A549 (cell line): ENCODE data around the gene A4GNT. TPM values are rescaled to one million over a fixed set of nuclear protein-coding genes. Genes with fewer than 3 reads are reported as not detected.

Experiments used
- ATAC-seq, 2 experiments: fragments of 200-7000 bp in 1 of 2; fragments of >200 bp in 1 of 2; cut with Nextera tagmentation in 1 of 2; cut with Tn5 transposase in 1 of 2; 3 replicates each; pipeline versions ENCODE4 v1.8.0 to v1.9.1; 2018 to 2020; ENCODE audit warnings: mild to moderate bottlenecking in 1 of 2, moderate library complexity in 1 of 2
- CTCF ChIA-PET: fragments of 300-600 bp; sonication (Branson Sonifier 250); formaldehyde crosslinking; extraction: SDS; loops from one replicate; lab custom pipeline; 2021; ENCODE audit warnings: antibody characterized with exemption, inconsistent platforms; lab: Yijun Ruan, JAX
- POLR2A ChIA-PET: fragments of 350-600 bp; formaldehyde crosslinking; extraction: SDS; loops from one replicate; lab custom pipeline; 2021; ENCODE audit warnings: antibody characterized with exemption, inconsistent platforms; lab: Yijun Ruan, JAX
- DNase-seq, 2 experiments: peaks; one replicate each; pipeline versions ENCODE4 v3.0.0 to v3.0.0-alpha.2; 2011 to 2016; ENCODE audit warnings: low read depth in 1 of 2, low spot score in 1 of 2
- FAIRE-seq: peaks from 2 replicates; lab custom pipeline; 2011; peaks lifted over from hg19 to GRCh38; lab: Jason Lieb, UNC
- H3K27ac ChIP-seq, 2 experiments: fragments of >200 bp; sonication (Bioruptor Twin); formaldehyde crosslinking; 3 replicates each; pipeline ENCODE4 v1.5.1; 2016 to 2017
- H3K4me1 ChIP-seq: fragments of >200 bp; sonication (Bioruptor Twin); formaldehyde crosslinking; 3 replicates; pipeline ENCODE4 v1.6.1; 2016
- H3K4me2 ChIP-seq: fragments of >200 bp; sonication (Bioruptor Twin); formaldehyde crosslinking; 3 replicates; pipeline ENCODE4 v1.6.1; 2016
- H3K4me3 ChIP-seq: fragments of >200 bp; sonication (Bioruptor Twin); formaldehyde crosslinking; 3 replicates; pipeline ENCODE4 v1.5.1; 2016
- H3K9me3 ChIP-seq: fragments of >200 bp; sonication (Bioruptor Twin); formaldehyde crosslinking; 3 replicates; pipeline ENCODE4 v1.6.1; 2016
- BHLHE40 ChIP-seq: IDR thresholded peaks from 2 replicates; pipeline ENCODE4 v1.6.1; 2012; ENCODE audit warnings: low read depth, low read length, inconsistent platforms
- CBX8 ChIP-seq: fragments of 200-600 bp; sonication (generic); IDR thresholded peaks from 2 replicates; pipeline ENCODE4 v1.6.1; 2016
- CEBPB ChIP-seq, 2 experiments: fragments of >200 bp in 1 of 2; sonication (Bioruptor Twin) in 1 of 2; formaldehyde crosslinking in 1 of 2; IDR thresholded peaks; 2 replicates each; pipeline ENCODE4 v1.6.1; 2012 to 2016
- EHF ChIP-seq: fragments of 250-450 bp; sonication (Bioruptor Pico); IDR thresholded peaks from 2 replicates; pipeline ENCODE4 v1.5.0; 2020; ENCODE audit warnings: mild to moderate bottlenecking
- EP300 ChIP-seq, 2 experiments: fragments of >200 bp; sonication (Bioruptor Twin); formaldehyde crosslinking; IDR thresholded peaks; 2 replicates in 1 of 2; 3 replicates in 1 of 2; pipeline ENCODE4 v1.6.1; 2016 to 2017
- ESRRA ChIP-seq: fragments of 150-350 bp; IDR thresholded peaks from 2 replicates; pipeline ENCODE4 v1.6.1; 2014; ENCODE audit warnings: mild to moderate bottlenecking, low read length, borderline replicate concordance
- FOSL2 ChIP-seq, 2 experiments: fragments of 450-650 bp in 1 of 2; fragments of >200 bp in 1 of 2; sonication (Bioruptor Twin) in 1 of 2; formaldehyde crosslinking; IDR thresholded peaks; 2 replicates each; pipeline versions ENCODE4 v1.5.0 to v1.6.1; 2016 to 2020; ENCODE audit warnings: mild to moderate bottlenecking in 1 of 2, moderate library complexity in 1 of 2
- FOXS1 ChIP-seq: fragments of 250-450 bp; sonication (Bioruptor Pico); IDR thresholded peaks from 2 replicates; pipeline ENCODE4 v1.5.0; 2020; ENCODE audit warnings: mild to moderate bottlenecking, moderate library complexity
- GATA3 ChIP-seq: IDR thresholded peaks from 2 replicates; pipeline ENCODE4 v1.6.1; 2012; ENCODE audit warnings: borderline replicate concordance
- HDAC2 ChIP-seq: fragments of 200-600 bp; sonication (generic); IDR thresholded peaks from 2 replicates; pipeline ENCODE4 v1.6.1; 2016
- HEYL ChIP-seq: fragments of 250-450 bp; sonication (Bioruptor Pico); IDR thresholded peaks from 2 replicates; pipeline ENCODE4 v1.8.0; 2021; ENCODE audit warnings: mild to moderate bottlenecking, moderate library complexity
- HOXA7 ChIP-seq: fragments of 250-450 bp; sonication (Bioruptor Pico); IDR thresholded peaks from 2 replicates; pipeline ENCODE4 v1.5.0; 2020; ENCODE audit warnings: mild to moderate bottlenecking, moderate library complexity
- HOXB13 ChIP-seq: fragments of 250-450 bp; sonication (Bioruptor Pico); IDR thresholded peaks from 2 replicates; pipeline ENCODE4 v1.5.0; 2020; ENCODE audit warnings: low read depth, mild to moderate bottlenecking, moderate library complexity
- JUNB ChIP-seq: fragments of >200 bp; sonication (Bioruptor Twin); formaldehyde crosslinking; IDR thresholded peaks from 2 replicates; pipeline ENCODE4 v1.6.1; 2016
- NFE2L2 ChIP-seq: fragments of 150-350 bp; conservative IDR thresholded peaks from 2 replicates; pipeline ENCODE4 v1.6.1; 2014; ENCODE audit warnings: low read length
- NR3C1 ChIP-seq: fragments of >200 bp; sonication (Bioruptor Twin); formaldehyde crosslinking; IDR thresholded peaks from 3 replicates; pipeline ENCODE4 v1.6.1; 2017
- RFX5 ChIP-seq: fragments of 450-650 bp; IDR thresholded peaks from 2 replicates; pipeline ENCODE4 v1.7.1; 2014; ENCODE audit warnings: antibody characterized with exemption, mild to moderate bottlenecking, moderate library complexity
- RNF2 ChIP-seq: fragments of 200-600 bp; sonication (generic); IDR thresholded peaks from 2 replicates; pipeline ENCODE4 v1.6.1; 2016; ENCODE audit warnings: low read depth, mild to moderate bottlenecking, antibody characterized with exemption, moderate library complexity, borderline replicate concordance
- SREBF2 ChIP-seq: fragments of 450-650 bp; IDR thresholded peaks from 2 replicates; pipeline ENCODE4 v1.6.1; 2014; ENCODE audit warnings: mild to moderate bottlenecking, moderate library complexity
- TP53 ChIP-seq: fragments of 250-450 bp; sonication (Bioruptor Pico); IDR thresholded peaks from 2 replicates; pipeline ENCODE4 v1.5.0; 2021; ENCODE audit warnings: mild to moderate bottlenecking, moderate library complexity
- ZC3H11A ChIP-seq: fragments of 450-650 bp; IDR thresholded peaks from 2 replicates; pipeline ENCODE4 v1.6.1; 2014; ENCODE audit warnings: antibody characterized with exemption, mild to moderate bottlenecking
- ZFP36 ChIP-seq: fragments of 450-650 bp; IDR thresholded peaks from 2 replicates; pipeline ENCODE4 v1.6.1; 2014; ENCODE audit warnings: borderline replicate concordance; ENCODE audit not compliant: partially characterized antibody
- ZSCAN20 ChIP-seq: fragments of 250-450 bp; sonication (Bioruptor Pico); IDR thresholded peaks from 2 replicates; pipeline ENCODE4 v1.8.0; 2022; ENCODE audit warnings: mild to moderate bottlenecking, moderate library complexity
- WGBS: methylation state at CpG from one replicate; pipeline ENCODE4 v1.1.6; 2017; ENCODE audit errors: missing lambda C conversion rate; 5-methylcytosine and 5-hydroxymethylcytosine counted together
- polyA plus RNA-seq, 4 experiments: library from polyadenylated mRNA; depleted of rRNA in 3 of 4; stranded (reverse); fragments of >200 nt; fragmentation: RNase III in 1 of 4; extraction: RNeasy Plus Mini Kit Qiagen cat#74134 plus additional on column Dnase treatment in 1 of 4; gene quantifications; 2 replicates in 3 of 4; 3 replicates in 1 of 4; pipeline ENCODE4 v1.2.3, GENCODE V29; 2011 to 2017
- TF ChIP-seq, protein P1 (sequence below): fragments of 450-650 bp; IDR thresholded peaks from 2 replicates; pipeline ENCODE4 v1.6.1; 2014; ENCODE audit warnings: antibody characterized with exemption
- TF ChIP-seq, protein P2 (sequence below): IDR thresholded peaks from 2 replicates; pipeline ENCODE4 v1.6.1; 2012; ENCODE audit warnings: low read depth, borderline replicate concordance
- TF ChIP-seq, protein P3 (sequence below): fragments of 200-600 bp; sonication (generic); IDR thresholded peaks from 2 replicates; pipeline ENCODE4 v1.6.1; 2016; ENCODE audit warnings: antibody characterized with exemption, mild to moderate bottlenecking, moderate library complexity
- TF ChIP-seq, protein P4 (sequence below): IDR thresholded peaks from 2 replicates; pipeline ENCODE4 v1.6.1; 2012

Gene A4GNT
- polyA plus RNA-seq, 2 of the 4 experiments (the other 2 are of a cell fraction): not detected

DNA sequence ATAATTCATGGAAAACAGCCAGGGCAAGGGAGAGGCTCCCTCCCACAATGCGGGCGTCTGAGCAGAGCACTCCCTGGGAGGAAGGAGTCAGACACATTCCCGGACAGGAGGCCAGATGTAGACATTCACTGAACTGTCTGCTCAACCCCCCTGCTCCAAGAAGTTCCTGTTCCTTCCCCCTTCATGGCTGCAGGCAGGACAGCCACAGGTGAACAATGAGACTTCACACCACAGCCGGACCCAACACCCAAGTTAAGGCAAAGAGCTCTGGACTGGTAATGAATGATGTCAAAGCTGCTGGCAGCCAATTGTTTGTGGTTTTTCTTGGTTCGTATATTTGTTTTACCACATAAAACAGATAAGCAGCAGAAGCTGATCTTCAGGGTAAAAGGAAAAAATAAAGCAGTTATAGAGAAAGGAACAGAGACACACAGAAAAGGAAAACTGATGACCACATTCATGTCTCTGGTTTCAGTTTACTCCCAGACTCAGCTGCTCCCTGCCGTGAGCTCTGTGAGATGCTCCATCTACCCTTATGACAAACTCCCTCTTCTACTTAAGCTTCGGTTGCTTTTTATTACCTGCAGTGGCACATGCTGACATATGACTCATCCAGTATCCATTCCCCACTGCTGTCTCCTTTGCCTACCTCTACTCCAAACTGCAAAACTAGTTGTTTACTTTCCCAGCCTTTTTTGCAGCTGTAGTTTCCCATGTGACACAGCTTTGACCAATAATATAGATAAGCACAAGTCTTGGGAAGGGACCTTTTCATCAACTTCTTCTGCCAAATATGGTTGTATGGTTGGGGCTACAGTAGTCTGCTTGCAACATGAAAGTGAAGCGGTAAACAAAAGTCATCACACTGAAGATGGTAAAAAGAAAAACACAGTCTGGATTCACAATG, 49.9 kb downstream of the A4GNT start:
- peak overlapping the region; percentile 87 to 88 for H3K27ac ChIP-seq
- WGBS: 19% methylated on average over 7 of the region's 8 CpGs
- H3K4me3 ChIP-seq: no peak overlapping the region
- H3K9me3 ChIP-seq: no peaks in the 10 kb centered on the region
- H3K4me2 ChIP-seq: peak overlapping the region; percentile 65
- TF ChIP-seq CEBPB (IDR thresholded peaks at IDR 0.05) (no peak), RFX5 (no peak), RNF2 (no peak), EP300 (IDR thresholded peaks at IDR 0.05) (no peak), ZFP36 (no peak), HOXB13 (CRISPR knock-in tag) (no peak), FOXS1 (CRISPR knock-in tag) (no peak), ZC3H11A (no peak), TP53 (CRISPR knock-in tag) (no peak), EHF (no peak), CBX8 (no peak), ZSCAN20 (CRISPR knock-in tag) (no peak), HDAC2 (no peak), BHLHE40 (no peak), SREBF2 (no peak), JUNB (no peak), ESRRA (no peak), GATA3 (no peak), FOSL2 (IDR thresholded peaks at IDR 0.05) (no peak), FOSL2 (CRISPR knock-in tag; IDR thresholded peaks at IDR 0.05) (peak; percentile 75), NR3C1 (no peak), NFE2L2 (no peak), HOXA7 (no peak), HEYL (CRISPR knock-in tag) (no peak)
- TF ChIP-seq, protein P1, sequence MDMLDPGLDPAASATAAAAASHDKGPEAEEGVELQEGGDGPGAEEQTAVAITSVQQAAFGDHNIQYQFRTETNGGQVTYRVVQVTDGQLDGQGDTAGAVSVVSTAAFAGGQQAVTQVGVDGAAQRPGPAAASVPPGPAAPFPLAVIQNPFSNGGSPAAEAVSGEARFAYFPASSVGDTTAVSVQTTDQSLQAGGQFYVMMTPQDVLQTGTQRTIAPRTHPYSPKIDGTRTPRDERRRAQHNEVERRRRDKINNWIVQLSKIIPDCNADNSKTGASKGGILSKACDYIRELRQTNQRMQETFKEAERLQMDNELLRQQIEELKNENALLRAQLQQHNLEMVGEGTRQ: peak; percentile 71
- TF ChIP-seq, protein P2, sequence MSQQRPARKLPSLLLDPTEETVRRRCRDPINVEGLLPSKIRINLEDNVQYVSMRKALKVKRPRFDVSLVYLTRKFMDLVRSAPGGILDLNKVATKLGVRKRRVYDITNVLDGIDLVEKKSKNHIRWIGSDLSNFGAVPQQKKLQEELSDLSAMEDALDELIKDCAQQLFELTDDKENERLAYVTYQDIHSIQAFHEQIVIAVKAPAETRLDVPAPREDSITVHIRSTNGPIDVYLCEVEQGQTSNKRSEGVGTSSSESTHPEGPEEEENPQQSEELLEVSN: no peak
- TF ChIP-seq, protein P3, sequence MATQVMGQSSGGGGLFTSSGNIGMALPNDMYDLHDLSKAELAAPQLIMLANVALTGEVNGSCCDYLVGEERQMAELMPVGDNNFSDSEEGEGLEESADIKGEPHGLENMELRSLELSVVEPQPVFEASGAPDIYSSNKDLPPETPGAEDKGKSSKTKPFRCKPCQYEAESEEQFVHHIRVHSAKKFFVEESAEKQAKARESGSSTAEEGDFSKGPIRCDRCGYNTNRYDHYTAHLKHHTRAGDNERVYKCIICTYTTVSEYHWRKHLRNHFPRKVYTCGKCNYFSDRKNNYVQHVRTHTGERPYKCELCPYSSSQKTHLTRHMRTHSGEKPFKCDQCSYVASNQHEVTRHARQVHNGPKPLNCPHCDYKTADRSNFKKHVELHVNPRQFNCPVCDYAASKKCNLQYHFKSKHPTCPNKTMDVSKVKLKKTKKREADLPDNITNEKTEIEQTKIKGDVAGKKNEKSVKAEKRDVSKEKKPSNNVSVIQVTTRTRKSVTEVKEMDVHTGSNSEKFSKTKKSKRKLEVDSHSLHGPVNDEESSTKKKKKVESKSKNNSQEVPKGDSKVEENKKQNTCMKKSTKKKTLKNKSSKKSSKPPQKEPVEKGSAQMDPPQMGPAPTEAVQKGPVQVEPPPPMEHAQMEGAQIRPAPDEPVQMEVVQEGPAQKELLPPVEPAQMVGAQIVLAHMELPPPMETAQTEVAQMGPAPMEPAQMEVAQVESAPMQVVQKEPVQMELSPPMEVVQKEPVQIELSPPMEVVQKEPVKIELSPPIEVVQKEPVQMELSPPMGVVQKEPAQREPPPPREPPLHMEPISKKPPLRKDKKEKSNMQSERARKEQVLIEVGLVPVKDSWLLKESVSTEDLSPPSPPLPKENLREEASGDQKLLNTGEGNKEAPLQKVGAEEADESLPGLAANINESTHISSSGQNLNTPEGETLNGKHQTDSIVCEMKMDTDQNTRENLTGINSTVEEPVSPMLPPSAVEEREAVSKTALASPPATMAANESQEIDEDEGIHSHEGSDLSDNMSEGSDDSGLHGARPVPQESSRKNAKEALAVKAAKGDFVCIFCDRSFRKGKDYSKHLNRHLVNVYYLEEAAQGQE: no peak
- TF ChIP-seq, protein P4, sequence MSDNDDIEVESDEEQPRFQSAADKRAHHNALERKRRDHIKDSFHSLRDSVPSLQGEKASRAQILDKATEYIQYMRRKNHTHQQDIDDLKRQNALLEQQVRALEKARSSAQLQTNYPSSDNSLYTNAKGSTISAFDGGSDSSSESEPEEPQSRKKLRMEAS: peak; percentile 70
- ATAC-seq: peak; percentile 49 to 54
- CTCF ChIA-PET: interaction anchor here (1.1 to 3.8 kb wide), 5 partner anchors 13 to 37 kb away, joined by 3 to 19 read pairs (median 4); no protein-coding TSS in a partner anchor
- FAIRE-seq: no peak
- DNase-seq: peak in 1 of 2 experiments; percentile 70
- POLR2A ChIA-PET: no interaction called here
- peaks cover 66% of the 10 kb centered on the region for H3K4me1 ChIP-seq
